GM21423 (cell line): ENCODE results near the gene RPTOR.

ENCODE experiments used
- ATAC-seq: cut with Tn5 transposase; IDR thresholded peaks from one replicate; pipeline ENCODE4 v1.9.1; 2021; ENCODE audit warnings: mild to moderate bottlenecking, moderate library complexity; ENCODE audit not compliant: unreplicated experiment

Gene RPTOR

GRCh38 chr17:81002013-81002384 is 457.4 kb downstream of the RPTOR start:
- ATAC-seq, result no peak

GRCh38 chr17:81002409-81003361 is 458.0 kb downstream of the RPTOR start:
- ATAC-seq, result no peak

GRCh38 chr17:81003711-81004475 is 459.3 kb downstream of the RPTOR start:
- ATAC-seq, result no peak

- no peak for ATAC-seq
Observed at GRCh38 chr17:81006891-81007290, 462.3 kb downstream of the RPTOR start.

- ATAC-seq, result no peak
Observed at GRCh38 chr17:81008140-81008539, 463.5 kb downstream of the RPTOR start.

GRCh38 chr17:81009136-81009535 is 464.5 kb downstream of the RPTOR start:
- no peak for ATAC-seq

- no peak for ATAC-seq
Observed at GRCh38 chr17:81010935-81011334, 466.3 kb downstream of the RPTOR start.

- no peak for ATAC-seq
Observed at GRCh38 chr17:81011951-81012350, 467.3 kb downstream of the RPTOR start.

GRCh38 chr17:81012574-81013447 is 468.2 kb downstream of the RPTOR start:
- no peak for ATAC-seq

- no peak for ATAC-seq
Observed at GRCh38 chr17:81013642-81014041, 469.0 kb downstream of the RPTOR start.

- ATAC-seq, result no peak
Observed at GRCh38 chr17:81015136-81015535, 470.5 kb downstream of the RPTOR start.
